SK-N-SH (cell line): Measurements from ENCODE around the gene LTA4H. TPM values are rescaled to one million over a fixed set of nuclear protein-coding genes. Genes with fewer than 3 reads are reported as not detected.

Experiments
- CTCF ChIA-PET: fragments of 300-600, 350-600 bp; formaldehyde crosslinking; extraction: SDS; loops from one replicate; lab custom pipeline; 2021; lab: Yijun Ruan, JAX
- POLR2A ChIA-PET: fragments of 350-600 bp; sonication (Branson Sonifier 250); formaldehyde crosslinking; extraction: SDS; loops from one replicate; lab custom pipeline; 2020; ENCODE audit warnings: antibody characterized with exemption, inconsistent platforms; lab: Yijun Ruan, JAX
- DNase-seq: peaks from one replicate; pipeline ENCODE4 v3.0.0; 2012
- H2AFZ ChIP-seq: fragments of 200-600 bp; sonication (generic); 2 replicates; pipeline ENCODE4 v1.8.1; 2016; ENCODE audit warnings: antibody characterized with exemption, mild to moderate bottlenecking, low read depth
- H3F3A ChIP-seq: fragments of 200-600 bp; sonication (generic); replicated peaks from 2 replicates; pipeline ENCODE3; 2016; ENCODE audit warnings: antibody characterized with exemption, mild to moderate bottlenecking; ENCODE audit not compliant: insufficient read depth
- H3K27ac ChIP-seq, 2 experiments: fragments of 200-500 bp in 1 of 2; fragments of 200-600 bp in 1 of 2; sonication (Bioruptor generic) in 1 of 2; sonication (generic), shearing (Covaris generic) in 1 of 2; 2 replicates each; pipeline versions ENCODE4 v1.5.1 to v1.6.1; 2014 to 2016; ENCODE audit warnings: low read depth in 2 of 2, inconsistent platforms in 1 of 2, low read length in 1 of 2, mild to moderate bottlenecking in 1 of 2, mixed read lengths in 1 of 2
- H3K27me3 ChIP-seq: fragments of 200-600 bp; sonication (generic), shearing (Covaris generic); 2 replicates; pipeline ENCODE4 v1.6.1; 2016; ENCODE audit warnings: mixed run types; ENCODE audit not compliant: insufficient read depth
- H3K36me3 ChIP-seq, 2 experiments: fragments of 200-500 bp in 1 of 2; fragments of 200-600 bp in 1 of 2; sonication (Bioruptor generic) in 1 of 2; sonication (generic) in 1 of 2; replicated peaks in 1 of 2; 2 replicates each; pipeline versions ENCODE3 to v1.5.1; 2014 to 2016; ENCODE audit warnings: low read length in 1 of 2, mild to moderate bottlenecking in 1 of 2; ENCODE audit not compliant: insufficient read depth in 2 of 2, control insufficient read depth in 1 of 2
- H3K4me1 ChIP-seq, 2 experiments: fragments of 200-500 bp in 1 of 2; fragments of 200-600 bp in 1 of 2; sonication (Bioruptor generic) in 1 of 2; sonication (generic), shearing (Covaris generic) in 1 of 2; 2 replicates each; pipeline versions ENCODE4 v1.5.1 to v1.6.1; 2014 to 2016; ENCODE audit warnings: low read depth in 1 of 2, low read length in 1 of 2, mixed run types in 1 of 2; ENCODE audit not compliant: insufficient read depth in 2 of 2, control insufficient read depth in 1 of 2
- H3K4me2 ChIP-seq: fragments of 200-600 bp; sonication (generic), shearing (Covaris generic); 2 replicates; pipeline ENCODE4 v1.6.1; 2017; ENCODE audit warnings: mixed run types
- H3K4me3 ChIP-seq, 2 experiments: fragments of 200-500 bp in 1 of 2; fragments of 200-600 bp in 1 of 2; sonication (Bioruptor generic) in 1 of 2; sonication (generic), shearing (Covaris generic) in 1 of 2; 2 replicates each; pipeline versions ENCODE4 v1.5.1 to v1.8.1; 2014 to 2016; ENCODE audit warnings: low read depth in 2 of 2, inconsistent platforms in 1 of 2, low read length in 1 of 2, mild to moderate bottlenecking in 1 of 2, mixed read lengths in 1 of 2, moderate library complexity in 1 of 2
- H3K79me2 ChIP-seq: fragments of 200-600 bp; sonication (generic); 2 replicates; pipeline ENCODE4 v1.8.1; 2017; ENCODE audit warnings: mild to moderate bottlenecking; ENCODE audit not compliant: insufficient read depth
- H3K9ac ChIP-seq: fragments of 200-600 bp; sonication (generic); 2 replicates; pipeline ENCODE4 v1.6.1; 2017; ENCODE audit warnings: mixed run types
- H3K9me2 ChIP-seq: fragments of 200-600 bp; sonication (generic); 2 replicates; pipeline ENCODE4 v1.6.1; 2017; ENCODE audit warnings: mixed run types
- H3K9me3 ChIP-seq: fragments of 200-600 bp; sonication (generic); 2 replicates; pipeline ENCODE4 v1.6.1; 2017; ENCODE audit warnings: mixed run types, mild to moderate bottlenecking, moderate library complexity
- H4K20me1 ChIP-seq: fragments of 200-600 bp; sonication (generic); 2 replicates; pipeline ENCODE4 v1.6.1; 2017; ENCODE audit warnings: mild to moderate bottlenecking, mixed run types; ENCODE audit not compliant: insufficient read depth
- CHD2 ChIP-seq: fragments of 150-350 bp; IDR thresholded peaks from 2 replicates; pipeline ENCODE4 v1.6.1; 2018; ENCODE audit warnings: low read length; ENCODE audit not compliant: partially characterized antibody
- CTCF ChIP-seq: fragments of 200-600 bp; sonication (generic); IDR thresholded peaks from 2 replicates; pipeline ENCODE4 v1.6.1; 2017; ENCODE audit warnings: antibody characterized with exemption, mild to moderate bottlenecking, moderate library complexity
- ELF1 ChIP-seq: IDR thresholded peaks from 2 replicates; pipeline ENCODE4 v1.4.0; 2012
- FOSL2 ChIP-seq: IDR thresholded peaks from 2 replicates; pipeline ENCODE4 v1.4.0; 2012; ENCODE audit warnings: low read depth, mild to moderate bottlenecking, moderate library complexity, borderline replicate concordance
- FOXJ3 ChIP-seq: sonication (generic); formaldehyde crosslinking; IDR thresholded peaks from 2 replicates; pipeline ENCODE4 v1.5.1; 2020; ENCODE audit warnings: mild to moderate bottlenecking, missing genetic modification reagents
- GABPA ChIP-seq: IDR thresholded peaks from 2 replicates; pipeline ENCODE4 v1.4.0; 2012; ENCODE audit warnings: low read depth, mild to moderate bottlenecking
- GATA2 ChIP-seq: sonication (generic); formaldehyde crosslinking; IDR thresholded peaks from 2 replicates; pipeline ENCODE4 v1.5.0; 2020; ENCODE audit warnings: mild to moderate bottlenecking, missing genetic modification reagents
- IRF3 ChIP-seq: fragments of 150-350 bp; IDR thresholded peaks from 2 replicates; pipeline ENCODE4 v1.6.1; 2016; ENCODE audit warnings: mild to moderate bottlenecking, low read depth, low read length
- MAX ChIP-seq: IDR thresholded peaks from 2 replicates; pipeline ENCODE4 v1.4.0; 2012; ENCODE audit warnings: low read depth
- NFIC ChIP-seq: IDR thresholded peaks from 2 replicates; pipeline ENCODE4 v1.4.0; 2012; ENCODE audit warnings: borderline replicate concordance
- NRF1 ChIP-seq: IDR thresholded peaks from 2 replicates; pipeline ENCODE4 v1.6.1; 2012; ENCODE audit warnings: low read depth, mild to moderate bottlenecking, low read length
- RCOR1 ChIP-seq: fragments of 150-350 bp; IDR thresholded peaks from 2 replicates; pipeline ENCODE4 v1.6.1; 2017; ENCODE audit warnings: antibody characterized with exemption, low read length
- REST ChIP-seq: IDR thresholded peaks from 2 replicates; pipeline ENCODE4 v1.6.1; 2012; ENCODE audit warnings: mild to moderate bottlenecking, low read depth, low read length, moderate library complexity
- RXRA ChIP-seq: IDR thresholded peaks from 2 replicates; pipeline ENCODE4 v1.4.0; 2012; ENCODE audit warnings: low read depth, mild to moderate bottlenecking, borderline replicate concordance
- SIN3A ChIP-seq: IDR thresholded peaks from 2 replicates; pipeline ENCODE4 v1.6.1; 2012; ENCODE audit warnings: low read depth, mild to moderate bottlenecking, low read length, moderate library complexity, borderline replicate concordance
- SMC3 ChIP-seq: IDR thresholded peaks from 2 replicates; pipeline ENCODE4 v1.6.1; 2012; ENCODE audit warnings: low read depth, low read length, improper control_type of control experiment
- TCF12 ChIP-seq: IDR thresholded peaks from 2 replicates; pipeline ENCODE4 v1.4.0; 2012
- TEAD4 ChIP-seq: IDR thresholded peaks from 2 replicates; pipeline ENCODE4 v1.4.0; 2012; ENCODE audit warnings: mild to moderate bottlenecking, borderline replicate concordance; ENCODE audit not compliant: insufficient read depth
- YY1 ChIP-seq: IDR thresholded peaks from 2 replicates; pipeline ENCODE4 v1.4.0; 2012; ENCODE audit warnings: low read depth, mild to moderate bottlenecking
- ZBTB33 ChIP-seq: IDR thresholded peaks from 2 replicates; pipeline ENCODE4 v1.4.0; 2012; ENCODE audit warnings: low read depth, borderline replicate concordance
- WGBS: methylation state at CpG from one replicate; pipeline ENCODE4 v1.1.6; 2017; ENCODE audit warnings: low lambda C conversion rate; 5-methylcytosine and 5-hydroxymethylcytosine counted together
- polyA plus RNA-seq, 3 experiments: library from polyadenylated mRNA; depleted of rRNA; stranded (reverse); fragments of >200 nt; gene quantifications; 2 replicates each; pipeline ENCODE4 v1.2.3, GENCODE V29; 2012

LTA4H gene
- polyA plus RNA-seq, 1 of the 3 experiments (the other 2 are of a cell fraction), result 55.9 TPM

GRCh38 chr12:95997911-95998510 is 37.4 kb downstream of the LTA4H start:
- WGBS, result 91% methylated on average over 5 of the region's 5 CpGs
- H3K9ac ChIP-seq, result no peak overlapping the region
- ChIA-PET CTCF (interaction anchor here (0.6 to 8.6 kb wide), 47 partner anchors 8 to 711 kb away, joined by 3 to 154 read pairs (median 5); partner anchors contain the start of genes AMDHD1, CCDC38 and LTA4H), POLR2A (interaction anchor here (1.4 kb wide), 1 partner anchor 55 kb away, joined by 5 read pairs; the partner anchor contains the start of genes AMDHD1 and CCDC38)
- no peaks in the 10 kb centered on the region for H3K79me2 ChIP-seq
- no peak overlapping the region for H2AFZ ChIP-seq
- no peaks in the 10 kb centered on the region for H3K27me3 ChIP-seq
- no peaks in the 10 kb centered on the region for H4K20me1 ChIP-seq
- H3K4me3 ChIP-seq, result no peak overlapping the region
- H3K9me3 ChIP-seq, result no peaks in the 10 kb centered on the region
- no peak overlapping the region for H3K4me2 ChIP-seq
- DNase-seq, result no peak
- H3F3A ChIP-seq, result no peaks in the 10 kb centered on the region
- no peaks in the 10 kb centered on the region for H3K4me1 ChIP-seq
- TF ChIP-seq NRF1, result no peak
- no peak for TF ChIP-seq YY1
- no peak for TF ChIP-seq TEAD4
- no peak for TF ChIP-seq GABPA
- TF ChIP-seq NFIC, result no peak
- TF ChIP-seq TCF12, result no peak
- TF ChIP-seq FOSL2, result no peak
- no peak for TF ChIP-seq RXRA
- TF ChIP-seq MAX, result no peak
- TF ChIP-seq SMC3, result no peak
- peaks cover 16% of the 10 kb centered on the region in 2 experiments for H3K36me3 ChIP-seq
- H3K9me2 ChIP-seq, result no peaks in the 10 kb centered on the region
- H3K27ac ChIP-seq, result no peak overlapping the region

GRCh38 chr12:95997276-95997675 is 38.1 kb downstream of the LTA4H start:
- no peaks in the 10 kb centered on the region for H3K9me3 ChIP-seq
- H4K20me1 ChIP-seq, result no peaks in the 10 kb centered on the region
- H3K4me3 ChIP-seq, result no peak overlapping the region
- no peaks in the 10 kb centered on the region for H3K27me3 ChIP-seq
- 86% methylated on average over 3 of the region's 3 CpGs for WGBS
- no peaks in the 10 kb centered on the region for H3K4me1 ChIP-seq
- H3K4me2 ChIP-seq, result no peak overlapping the region
- H3K36me3 ChIP-seq, result peaks cover 9% of the 10 kb centered on the region in 2 experiments
- H3K27ac ChIP-seq, result no peak overlapping the region
- POLR2A ChIA-PET, result no interaction called here
- H3K9me2 ChIP-seq, result no peaks in the 10 kb centered on the region
- no peaks in the 10 kb centered on the region for H3K79me2 ChIP-seq
- H3K9ac ChIP-seq, result no peak overlapping the region
- CTCF ChIA-PET, result interaction anchor here (1.8 to 8.6 kb wide), 3 partner anchors 10 to 80 kb away, joined by 8 to 154 read pairs (median 41); partner anchors contain the start of genes AMDHD1 and CCDC38
- H3F3A ChIP-seq, result no peaks in the 10 kb centered on the region
- DNase-seq, result no peak
- H2AFZ ChIP-seq, result no peak overlapping the region
- TF ChIP-seq IRF3 (no peak), CTCF (no peak), GATA2 (CRISPR knock-in tag) (no peak), CHD2 (no peak), REST (no peak), ZBTB33 (no peak), FOXJ3 (no peak), SIN3A (no peak), MAX (no peak), RCOR1 (no peak), ELF1 (no peak)
